Measurements from ENCODE around the gene LRRC18. TPM values are rescaled to one million over a fixed set of nuclear protein-coding genes. Genes with fewer than 3 reads are reported as not detected.

Gene LRRC18
- total RNA-seq, 1 donor from 2014 or later: not detected

GRCh38 chr10:48880016-48880705, 59.5 kb downstream of the LRRC18 start:
- no peak overlapping the region for H3K4me3 ChIP-seq
- H3K4me1 ChIP-seq: no peaks in the 10 kb centered on the region
- H3K27ac ChIP-seq (replicated peaks): no peak overlapping the region
- no peak for DNase-seq
- no peaks in the 10 kb centered on the region for H3K27me3 ChIP-seq (ENCODE audit: low read depth)
- no peak for TF ChIP-seq CTCF (IDR thresholded peaks at IDR 0.05; ENCODE audit: borderline replicate concordance)
- H3K36me3 ChIP-seq: no peaks in the 10 kb centered on the region
- intact Hi-C loops (cut with micrococcal nuclease): no loop called here
- no peaks in the 10 kb centered on the region for H3K9me3 ChIP-seq (replicated peaks)

GRCh38 chr10:48879451-48879850, 60.2 kb downstream of the LRRC18 start:
- no peaks in the 10 kb centered on the region for H3K36me3 ChIP-seq
- TF ChIP-seq CTCF (IDR thresholded peaks at IDR 0.05; ENCODE audit: borderline replicate concordance): no peak
- intact Hi-C loops (cut with micrococcal nuclease): no loop called here

GRCh38 chr10:48878091-48878490, 61.5 kb downstream of the LRRC18 start:
- Histone ChIP-seq H3K27me3 (ENCODE audit: low read depth) (no peaks in the 10 kb centered on the region), H3K27ac (replicated peaks) (no peak overlapping the region), H3K4me3 (no peak overlapping the region), H3K4me1 (no peaks in the 10 kb centered on the region), H3K36me3 (no peaks in the 10 kb centered on the region), H3K9me3 (replicated peaks) (no peaks in the 10 kb centered on the region)
- DNase-seq: no peak
- intact Hi-C loops (cut with micrococcal nuclease): no loop called here
- no peak for TF ChIP-seq CTCF (IDR thresholded peaks at IDR 0.05; ENCODE audit: borderline replicate concordance)

More at GRCh38 chr10:48879451-48879850, 60.2 kb downstream of the LRRC18 start:
- H3K4me1 ChIP-seq: no peaks in the 10 kb centered on the region
- H3K4me3 ChIP-seq: no peak overlapping the region
- H3K27ac ChIP-seq (replicated peaks): no peak overlapping the region
- H3K9me3 ChIP-seq (replicated peaks): no peaks in the 10 kb centered on the region
- H3K27me3 ChIP-seq (ENCODE audit: low read depth): no peaks in the 10 kb centered on the region
- no peak for DNase-seq

GRCh38 chr10:48872234-48872633, 67.4 kb downstream of the LRRC18 start:
- H3K27me3 ChIP-seq (ENCODE audit: low read depth): no peaks in the 10 kb centered on the region
- no peak for TF ChIP-seq CTCF (IDR thresholded peaks at IDR 0.05; ENCODE audit: borderline replicate concordance)
- DNase-seq: no peak
- H3K36me3 ChIP-seq: no peaks in the 10 kb centered on the region
- no peaks in the 10 kb centered on the region for H3K9me3 ChIP-seq (replicated peaks)
- no peaks in the 10 kb centered on the region for H3K4me1 ChIP-seq
- no peak overlapping the region for H3K27ac ChIP-seq (replicated peaks)
- no peak overlapping the region for H3K4me3 ChIP-seq
- intact Hi-C loops (cut with micrococcal nuclease): no loop called here

Small RNA genes within 50 kb of the gene (microRNA-seq; reads per million reads assigned to microRNA genes)
- gene MIR4294: not detected

Other genes with a start within 250 kb of the LRRC18 start
- gene VSTM4, start 175.7 kb upstream of the LRRC18 start, total RNA-seq: 21.1 TPM
- gene FAM170B, start 194.2 kb upstream of the LRRC18 start, total RNA-seq: not detected
- 29.0 TPM for gene TMEM273, start 248.6 kb upstream of the LRRC18 start, total RNA-seq

All from left ventricle myocardium inferior (tissue), 1 donor.